GM12878 (cell line): ENCODE results near the gene DENND6A. TPM values are rescaled to one million over a fixed set of nuclear protein-coding genes. Genes with fewer than 3 reads are reported as not detected.

ENCODE experiments used
- CHD2 ChIP-seq: IDR thresholded peaks from 2 replicates; pipeline ENCODE4 v1.6.1; 2011; ENCODE audit warnings: low read depth, low read length, improper control_type of control experiment, borderline replicate concordance
- EED ChIP-seq: sonication (generic); IDR thresholded peaks from 2 replicates; pipeline ENCODE4 v1.6.1; 2016; ENCODE audit warnings: antibody characterized with exemption, low read depth
- ESRRA ChIP-seq: IDR thresholded peaks from 2 replicates; pipeline ENCODE4 v1.6.1; 2012; ENCODE audit warnings: mild to moderate bottlenecking, low read length, improper control_type of control experiment
- ETV6 ChIP-seq, 2 experiments: fragments of 450-650 bp in 1 of 2; IDR thresholded peaks in 1 of 2; conservative IDR thresholded peaks in 1 of 2; 2 replicates each; pipeline ENCODE4 v1.6.1; 2014; ENCODE audit warnings: antibody characterized with exemption in 1 of 2, borderline replicate concordance in 1 of 2, low read depth in 1 of 2, mild to moderate bottlenecking in 1 of 2, moderate library complexity in 1 of 2
- FOS ChIP-seq: IDR thresholded peaks from 3 replicates; pipeline ENCODE4 v1.6.1; 2011; ENCODE audit warnings: borderline replicate concordance; ENCODE audit not compliant: insufficient read length; ENCODE audit errors: extremely low read depth
- HDGF ChIP-seq: fragments of 450-650 bp; IDR thresholded peaks from 2 replicates; pipeline ENCODE4 v1.6.1; 2016; ENCODE audit warnings: antibody characterized with exemption
- LARP7 ChIP-seq: fragments of 450-650 bp; IDR thresholded peaks from 2 replicates; pipeline ENCODE4 v1.6.1; 2017; ENCODE audit warnings: mild to moderate bottlenecking
- NRF1 ChIP-seq: conservative IDR thresholded peaks from 2 replicates; pipeline ENCODE4 v1.6.1; 2011; ENCODE audit warnings: mild to moderate bottlenecking, low read depth, low read length, improper control_type of control experiment
- PAX5 ChIP-seq: IDR thresholded peaks from 2 replicates; pipeline ENCODE4 v1.6.1; 2011; ENCODE audit warnings: low read depth, low read length, borderline replicate concordance
- RAD51 ChIP-seq: fragments of 450-650 bp; IDR thresholded peaks from 2 replicates; pipeline ENCODE4 v1.6.1; 2016; ENCODE audit warnings: moderate library complexity, mild to moderate bottlenecking, inconsistent platforms
- RFX5 ChIP-seq: IDR thresholded peaks from 2 replicates; pipeline ENCODE4 v1.6.1; 2011; ENCODE audit warnings: low read depth, low read length, improper control_type of control experiment
- SMARCA5 ChIP-seq: fragments of 450-650 bp; IDR thresholded peaks from 2 replicates; pipeline ENCODE4 v1.6.1; 2017; ENCODE audit warnings: mild to moderate bottlenecking
- SP1 ChIP-seq: IDR thresholded peaks from one replicate; pipeline ENCODE4 v1.6.1; 2011; ENCODE audit warnings: low read depth, low read length
- SREBF1 ChIP-seq: IDR thresholded peaks from 2 replicates; pipeline ENCODE4 v1.6.1; 2012; ENCODE audit warnings: mild to moderate bottlenecking, low read length
- STAT1 ChIP-seq: fragments of 450-650 bp; conservative IDR thresholded peaks from 2 replicates; pipeline ENCODE4 v1.6.1; 2014; ENCODE audit warnings: antibody characterized with exemption, mild to moderate bottlenecking
- TCF3 ChIP-seq: IDR thresholded peaks from 2 replicates; pipeline ENCODE4 v1.6.1; 2012; ENCODE audit warnings: low read depth, mild to moderate bottlenecking, low read length, borderline replicate concordance; ENCODE audit not compliant: insufficient read depth
- ZNF207 ChIP-seq: fragments of 450-650 bp; IDR thresholded peaks from 2 replicates; pipeline ENCODE4 v1.6.1; 2014; ENCODE audit warnings: antibody characterized with exemption, mild to moderate bottlenecking, borderline replicate concordance
- ZNF24 ChIP-seq: fragments of 450-650 bp; IDR thresholded peaks from 2 replicates; pipeline ENCODE4 v1.6.1; 2017; ENCODE audit warnings: antibody characterized with exemption, mild to moderate bottlenecking
- ZNF622 ChIP-seq: fragments of 450-650 bp; IDR thresholded peaks from 2 replicates; pipeline ENCODE4 v1.6.1; 2017; ENCODE audit warnings: mild to moderate bottlenecking, inconsistent platforms
- polyA plus RNA-seq, 11 experiments: library from polyadenylated mRNA; depleted of rRNA in 4 of 11; unstranded in 6 of 11; stranded (reverse) in 5 of 11; fragments of >200 nt; fragmentation: Nextera tagmentation in 4 of 11; fragmentation: Illumina TruSeq in 1 of 11; extraction: Ambion mirVana in 4 of 11; extraction: Trizol in 1 of 11; gene quantifications; 1 replicate in 1 of 11; 2 replicates in 10 of 11; pipeline versions ENCODE4 v1.2.1 to v1.2.3, GENCODE V29; 2011 to 2016; ENCODE audit warnings: inconsistent platforms in 2 of 11, missing spikeins in 2 of 11, low read depth in 1 of 11
- total RNA-seq, 4 experiments: library from RNA; depleted of rRNA in 3 of 4; stranded (reverse); fragments of >200 nt in 3 of 4; fragmentation: Illumina TruSeq in 1 of 4; extraction: Trizol in 1 of 4; gene quantifications; 2 replicates each; pipeline versions ENCODE4 v1.2.1 to v1.2.3, GENCODE V29; 2013 to 2021
- TF ChIP-seq, protein P1 (sequence below): fragments of 450-650 bp; IDR thresholded peaks from 2 replicates; pipeline ENCODE4 v1.6.1; 2017; ENCODE audit warnings: mild to moderate bottlenecking, moderate library complexity
- TF ChIP-seq, protein P2 (sequence below): fragments of 150-350 bp; IDR thresholded peaks from 2 replicates; pipeline ENCODE4 v1.6.1; 2016; ENCODE audit warnings: low read depth, low read length

Gene DENND6A
- total and polyA plus RNA-seq, 10 of the 15 experiments (the other 5 are each of a cell fraction or from before 2014, with no cell fraction given), result 1.8 to 15.3 (median 10.3) TPM

DNA sequence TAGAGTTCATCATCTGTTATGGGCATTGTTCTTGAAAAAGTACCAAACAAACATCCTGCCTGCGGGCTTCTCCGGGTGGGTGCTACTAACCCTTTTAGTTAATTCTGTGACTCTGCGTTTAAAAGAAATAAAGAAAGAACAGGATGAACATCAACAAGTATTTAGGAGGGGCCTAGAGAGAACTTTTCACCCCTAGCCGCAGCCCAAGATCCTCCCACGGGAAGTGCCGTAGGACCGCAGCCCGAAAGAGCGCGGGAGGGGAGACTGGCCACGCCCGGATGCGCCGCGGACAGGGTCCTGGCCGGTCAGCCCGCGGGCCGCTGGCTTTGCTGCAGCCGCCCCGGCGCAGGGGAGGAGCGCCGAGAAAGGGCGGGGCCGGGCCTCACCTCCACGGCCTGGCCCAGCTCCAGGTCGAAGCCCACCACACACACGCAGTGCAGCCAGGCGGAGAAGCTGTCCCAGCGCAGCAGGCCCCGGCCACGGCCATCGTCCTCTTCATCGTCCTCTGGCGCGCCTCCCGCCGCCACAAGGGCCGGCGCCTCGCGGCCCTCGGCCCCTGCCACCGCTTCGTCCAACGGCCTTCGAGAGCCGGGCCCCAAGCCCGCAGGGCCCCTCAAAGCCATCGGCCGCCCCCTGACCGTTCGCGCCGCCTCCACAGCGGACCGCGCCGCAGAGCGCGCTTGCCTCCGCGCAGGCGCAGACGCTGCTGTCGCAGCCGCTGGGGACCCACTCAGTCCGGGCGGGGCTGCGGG lies at the start of gene DENND6A (continued):
- TF ChIP-seq TCF3 (peak; percentile 41; the same call in 1 of the 2 replicates), ZNF207 (peak; percentile 85; the same call in 1 of the 2 replicates), STAT1 (no peak), FOS (no peak), ESRRA (no peak), HDGF (no peak), NRF1 (peak; percentile 58), ZNF622 (no peak), RAD51 (no peak), ZNF24 (no peak), CHD2 (peak; percentile 56; the same call in 1 of the 2 replicates), SMARCA5 (peak; percentile 75; the same call in 1 of the 2 replicates), EED (no peak), PAX5 (peak; percentile 96), RFX5 (no peak), SP1 (no peak), ETV6 (conservative IDR thresholded peaks at IDR 0.05 in 1 of 2, IDR thresholded peaks at IDR 0.05 in 1 of 2; ENCODE audit: borderline replicate concordance in 1 of 2, low read depth in 1 of 2) (no peak), SREBF1 (no peak), LARP7 (peak; percentile 99)
- TF ChIP-seq, protein P1, sequence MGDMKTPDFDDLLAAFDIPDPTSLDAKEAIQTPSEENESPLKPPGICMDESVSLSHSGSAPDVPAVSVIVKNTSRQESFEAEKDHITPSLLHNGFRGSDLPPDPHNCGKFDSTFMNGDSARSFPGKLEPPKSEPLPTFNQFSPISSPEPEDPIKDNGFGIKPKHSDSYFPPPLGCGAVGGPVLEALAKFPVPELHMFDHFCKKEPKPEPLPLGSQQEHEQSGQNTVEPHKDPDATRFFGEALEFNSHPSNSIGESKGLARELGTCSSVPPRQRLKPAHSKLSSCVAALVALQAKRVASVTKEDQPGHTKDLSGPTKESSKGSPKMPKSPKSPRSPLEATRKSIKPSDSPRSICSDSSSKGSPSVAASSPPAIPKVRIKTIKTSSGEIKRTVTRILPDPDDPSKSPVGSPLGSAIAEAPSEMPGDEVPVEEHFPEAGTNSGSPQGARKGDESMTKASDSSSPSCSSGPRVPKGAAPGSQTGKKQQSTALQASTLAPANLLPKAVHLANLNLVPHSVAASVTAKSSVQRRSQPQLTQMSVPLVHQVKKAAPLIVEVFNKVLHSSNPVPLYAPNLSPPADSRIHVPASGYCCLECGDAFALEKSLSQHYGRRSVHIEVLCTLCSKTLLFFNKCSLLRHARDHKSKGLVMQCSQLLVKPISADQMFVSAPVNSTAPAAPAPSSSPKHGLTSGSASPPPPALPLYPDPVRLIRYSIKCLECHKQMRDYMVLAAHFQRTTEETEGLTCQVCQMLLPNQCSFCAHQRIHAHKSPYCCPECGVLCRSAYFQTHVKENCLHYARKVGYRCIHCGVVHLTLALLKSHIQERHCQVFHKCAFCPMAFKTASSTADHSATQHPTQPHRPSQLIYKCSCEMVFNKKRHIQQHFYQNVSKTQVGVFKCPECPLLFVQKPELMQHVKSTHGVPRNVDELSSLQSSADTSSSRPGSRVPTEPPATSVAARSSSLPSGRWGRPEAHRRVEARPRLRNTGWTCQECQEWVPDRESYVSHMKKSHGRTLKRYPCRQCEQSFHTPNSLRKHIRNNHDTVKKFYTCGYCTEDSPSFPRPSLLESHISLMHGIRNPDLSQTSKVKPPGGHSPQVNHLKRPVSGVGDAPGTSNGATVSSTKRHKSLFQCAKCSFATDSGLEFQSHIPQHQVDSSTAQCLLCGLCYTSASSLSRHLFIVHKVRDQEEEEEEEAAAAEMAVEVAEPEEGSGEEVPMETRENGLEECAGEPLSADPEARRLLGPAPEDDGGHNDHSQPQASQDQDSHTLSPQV, result 0 out of 2 replicates have a peak, but pooled peaks have one; percentile 28
- TF ChIP-seq, protein P2, sequence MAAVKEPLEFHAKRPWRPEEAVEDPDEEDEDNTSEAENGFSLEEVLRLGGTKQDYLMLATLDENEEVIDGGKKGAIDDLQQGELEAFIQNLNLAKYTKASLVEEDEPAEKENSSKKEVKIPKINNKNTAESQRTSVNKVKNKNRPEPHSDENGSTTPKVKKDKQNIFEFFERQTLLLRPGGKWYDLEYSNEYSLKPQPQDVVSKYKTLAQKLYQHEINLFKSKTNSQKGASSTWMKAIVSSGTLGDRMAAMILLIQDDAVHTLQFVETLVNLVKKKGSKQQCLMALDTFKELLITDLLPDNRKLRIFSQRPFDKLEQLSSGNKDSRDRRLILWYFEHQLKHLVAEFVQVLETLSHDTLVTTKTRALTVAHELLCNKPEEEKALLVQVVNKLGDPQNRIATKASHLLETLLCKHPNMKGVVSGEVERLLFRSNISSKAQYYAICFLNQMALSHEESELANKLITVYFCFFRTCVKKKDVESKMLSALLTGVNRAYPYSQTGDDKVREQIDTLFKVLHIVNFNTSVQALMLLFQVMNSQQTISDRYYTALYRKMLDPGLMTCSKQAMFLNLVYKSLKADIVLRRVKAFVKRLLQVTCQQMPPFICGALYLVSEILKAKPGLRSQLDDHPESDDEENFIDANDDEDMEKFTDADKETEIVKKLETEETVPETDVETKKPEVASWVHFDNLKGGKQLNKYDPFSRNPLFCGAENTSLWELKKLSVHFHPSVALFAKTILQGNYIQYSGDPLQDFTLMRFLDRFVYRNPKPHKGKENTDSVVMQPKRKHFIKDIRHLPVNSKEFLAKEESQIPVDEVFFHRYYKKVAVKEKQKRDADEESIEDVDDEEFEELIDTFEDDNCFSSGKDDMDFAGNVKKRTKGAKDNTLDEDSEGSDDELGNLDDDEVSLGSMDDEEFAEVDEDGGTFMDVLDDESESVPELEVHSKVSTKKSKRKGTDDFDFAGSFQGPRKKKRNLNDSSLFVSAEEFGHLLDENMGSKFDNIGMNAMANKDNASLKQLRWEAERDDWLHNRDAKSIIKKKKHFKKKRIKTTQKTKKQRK, result no peak
